AG10803 (cell line): ENCODE results near the gene MMD2.
"Not testable (repeated sequence)": the region's sequence is repeated elsewhere in the genome, so short reads cannot be mapped to it uniquely, and the experiment has no call there.

Source experiments
- DNase-seq: peaks from one replicate; pipeline ENCODE4 v3.0.0; 2010; ENCODE audit warnings: low read depth
- H3K4me3 ChIP-seq: 2 replicates; pipeline ENCODE4 v1.5.1; 2011; ENCODE audit warnings: mild to moderate bottlenecking, low read length, control low read depth
- CTCF ChIP-seq: conservative IDR thresholded peaks from 2 replicates; pipeline ENCODE4 v1.5.1; 2011; ENCODE audit warnings: mild to moderate bottlenecking, low read length, control low read depth, inconsistent platforms

MMD2 gene

DNA sequence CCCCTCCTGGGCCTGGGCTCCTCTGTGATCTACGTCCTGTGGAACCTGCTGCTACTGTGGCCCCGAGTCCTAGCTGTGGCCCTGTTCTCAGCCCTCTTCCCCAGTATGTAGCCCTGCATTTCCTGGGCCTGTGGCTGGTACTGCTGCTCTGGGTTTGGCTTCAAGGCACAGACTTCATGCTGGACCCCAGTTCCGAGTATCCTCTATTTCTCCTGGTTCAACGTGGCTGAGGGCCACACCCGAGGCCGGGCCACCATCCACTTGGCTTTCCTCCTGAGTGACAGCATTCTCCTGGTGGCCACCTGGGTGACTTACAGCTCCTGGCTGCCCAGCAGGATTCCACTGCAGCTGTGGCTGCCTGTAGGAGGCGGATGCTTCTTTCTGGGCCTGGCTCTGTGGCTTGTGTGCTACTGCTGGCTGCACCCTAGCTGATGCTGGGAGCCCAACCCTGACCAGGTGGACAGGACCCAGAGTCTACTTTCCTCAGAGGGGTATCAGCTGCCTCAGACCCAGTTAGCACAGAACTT lies 37.8 kb upstream of the MMD2 start:
- DNase-seq: no peak
- H3K4me3 ChIP-seq: no peak overlapping the region

DNA sequence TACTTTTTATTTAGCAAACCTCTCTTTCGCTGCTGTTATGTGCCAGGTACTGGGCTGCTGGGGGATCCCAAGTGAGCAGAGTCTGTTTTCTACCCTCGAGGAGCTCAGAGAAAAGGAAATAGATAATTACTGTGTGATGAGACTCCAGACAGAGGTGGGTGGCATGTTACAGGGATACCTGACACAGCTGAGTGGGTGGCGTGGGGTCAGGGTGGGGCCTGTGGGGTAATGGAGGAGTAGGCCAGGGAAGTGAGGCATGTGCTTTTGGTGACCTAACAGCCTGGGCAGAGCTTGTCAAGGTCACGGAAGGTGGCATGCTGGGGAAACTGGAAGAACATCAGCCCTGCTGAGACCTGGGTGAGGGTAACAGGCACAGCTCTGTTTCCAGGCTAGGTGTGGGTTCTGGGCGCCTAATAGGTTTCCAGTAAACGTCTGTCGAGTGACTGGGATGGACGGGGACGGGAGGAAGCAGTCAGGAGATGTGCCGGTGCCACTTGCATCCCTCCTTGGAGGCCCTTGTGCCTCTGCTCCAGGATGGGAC lies 36.5 kb upstream of the MMD2 start:
- DNase-seq: no peak
- no peak for TF ChIP-seq CTCF
- no peak overlapping the region for H3K4me3 ChIP-seq

More for the DNA sequence above, 37.8 kb upstream of the MMD2 start:
- no peak for TF ChIP-seq CTCF

DNA sequence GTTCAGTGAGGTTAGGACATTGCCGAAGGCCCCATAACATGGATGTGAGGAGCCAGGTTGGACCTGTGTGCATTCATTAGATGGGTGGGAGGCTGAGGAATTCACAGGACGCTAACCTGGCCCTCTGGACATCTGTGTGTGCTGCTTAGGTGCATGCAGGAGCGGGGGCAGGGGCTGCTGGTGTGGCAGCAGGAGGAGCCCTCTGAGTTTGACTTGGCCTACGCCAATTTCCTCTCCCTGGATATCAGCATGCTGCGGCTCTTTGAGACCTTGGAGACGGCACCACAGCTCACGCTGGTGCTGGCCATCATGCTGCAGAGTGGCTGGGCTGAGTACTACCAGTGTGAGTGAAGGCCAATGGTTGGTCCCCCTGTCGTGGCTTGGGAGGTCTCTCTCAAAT lies 34.5 kb upstream of the MMD2 start:
- no peak for TF ChIP-seq CTCF
- H3K4me3 ChIP-seq: no peak overlapping the region
- DNase-seq: no peak

DNA sequence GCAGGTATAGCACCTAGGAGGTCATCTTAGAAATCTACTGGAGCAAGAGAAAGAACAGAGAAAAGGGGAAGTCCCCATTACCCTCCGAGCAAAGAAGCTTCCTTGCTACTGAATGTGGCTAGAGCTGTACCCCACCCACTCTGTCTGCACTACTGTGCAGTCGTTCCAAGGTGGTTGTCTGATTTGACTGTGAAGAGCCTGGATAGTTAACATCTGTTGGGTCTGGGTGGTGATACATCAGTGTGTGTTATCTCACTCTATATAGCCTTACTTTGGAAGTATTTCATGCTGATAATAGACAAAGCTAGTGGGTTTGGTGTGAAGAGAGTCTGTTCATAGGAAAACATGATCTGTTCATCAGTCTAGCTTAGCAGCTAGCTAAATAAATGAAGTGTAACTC lies 23.8 kb upstream of the MMD2 start:
- H3K4me3 ChIP-seq, DNase-seq: not testable (repeated sequence)

GRCh38 chr7:4981295-4981890 lies 22.4 kb upstream of the MMD2 start:
- H3K4me3 ChIP-seq, DNase-seq: not testable (repeated sequence)

GRCh38 chr7:4975626-4976025 lies 16.6 kb upstream of the MMD2 start:
- not testable (repeated sequence) for DNase-seq
- H3K4me3 ChIP-seq: peak overlapping the region; percentile 7; the same call in 1 of the 2 replicates

- peak; percentile 83 for DNase-seq
- H3K4me3 ChIP-seq: peak overlapping the region; percentile 77
- peak; percentile 69 for TF ChIP-seq CTCF
Measured at GRCh38 chr7:4973728-4974198, 14.8 kb upstream of the MMD2 start.

DNA sequence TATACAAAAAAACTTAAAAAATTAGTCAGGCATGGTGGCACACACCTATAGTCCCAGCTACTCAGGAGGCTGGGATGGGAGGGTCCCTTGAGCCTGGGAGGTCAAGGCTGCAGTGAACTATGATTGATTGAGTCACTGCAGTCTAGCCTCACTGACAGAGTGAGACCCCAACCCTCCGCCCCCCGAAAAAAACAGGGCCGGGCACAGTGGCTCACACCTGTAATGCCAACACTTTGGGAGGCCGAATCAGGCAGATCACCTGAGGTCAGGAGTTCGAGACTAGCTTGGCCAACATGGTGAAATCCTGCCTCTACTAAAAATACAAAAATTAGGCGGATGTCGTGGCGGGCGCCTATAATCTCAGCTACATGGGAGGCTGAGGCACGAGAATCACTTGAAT lies 13.5 kb upstream of the MMD2 start:
- not testable (repeated sequence) for H3K4me3 ChIP-seq, DNase-seq

- no peak overlapping the region for H3K4me3 ChIP-seq
- no peak for TF ChIP-seq CTCF
- DNase-seq: no peak
Measured at GRCh38 chr7:4965295-4966022, 6.5 kb upstream of the MMD2 start.
